Measurements from ENCODE around the gene ZNF407.
A peak's percentile ranks its signal among the peaks of the same experiment; 100 is the strongest.
"Not testable (repeated sequence)": the region's sequence is repeated elsewhere in the genome, so short reads cannot be mapped to it uniquely, and the experiment has no call there.

Gene ZNF407

GRCh38 chr18:74597662-74598349, at the start of gene ZNF407:
Gene ZNF407, plus strand, starts transcription at chr18:74597870. Its CDS starts 33,150 bp downstream, at chr18:74631020.
- peak; percentile 87 for DNase-seq

GRCh38 chr18:74549591-74550104, 48.0 kb upstream of the ZNF407 start:
- no peak for DNase-seq

- no peak for DNase-seq
Measured at GRCh38 chr18:74550886-74551285, 46.8 kb upstream of the ZNF407 start.

GRCh38 chr18:74551452-74551851, 46.2 kb upstream of the ZNF407 start:
- DNase-seq, result no peak

GRCh38 chr18:74551936-74552555, 45.6 kb upstream of the ZNF407 start:
- DNase-seq, result peak; percentile 84

- no peak for DNase-seq
Measured at GRCh38 chr18:74556126-74556525, 41.5 kb upstream of the ZNF407 start.

GRCh38 chr18:74558096-74558495, 39.6 kb upstream of the ZNF407 start:
- DNase-seq, result no peak

- no peak for DNase-seq
Measured at GRCh38 chr18:74562131-74562730, 35.4 kb upstream of the ZNF407 start.

- no peak for DNase-seq
Measured at GRCh38 chr18:74562775-74563174, 34.9 kb upstream of the ZNF407 start.

- DNase-seq, result no peak
Measured at GRCh38 chr18:74563999-74564398, 33.7 kb upstream of the ZNF407 start.

- not testable (repeated sequence) for DNase-seq
Measured at GRCh38 chr18:74565164-74565563, 32.5 kb upstream of the ZNF407 start.

- not testable (repeated sequence) for DNase-seq
Measured at GRCh38 chr18:74565993-74566392, 31.7 kb upstream of the ZNF407 start.

GRCh38 chr18:74567822-74568221, 29.8 kb upstream of the ZNF407 start:
- no peak for DNase-seq

- no peak for DNase-seq
Measured at GRCh38 chr18:74569401-74569800, 28.3 kb upstream of the ZNF407 start.

GRCh38 chr18:74570266-74570665, 27.4 kb upstream of the ZNF407 start:
- no peak for DNase-seq

- DNase-seq, result no peak
Measured at GRCh38 chr18:74571895-74572680, 25.6 kb upstream of the ZNF407 start.

GRCh38 chr18:74573053-74573452, 24.6 kb upstream of the ZNF407 start:
- DNase-seq, result no peak

- no peak for DNase-seq
Measured at GRCh38 chr18:74574916-74575315, 22.8 kb upstream of the ZNF407 start.

GRCh38 chr18:74577019-74577418, 20.7 kb upstream of the ZNF407 start:
- DNase-seq, result no peak

GRCh38 chr18:74579496-74580065, 18.1 kb upstream of the ZNF407 start:
- no peak for DNase-seq

GRCh38 chr18:74582642-74583041, 15.0 kb upstream of the ZNF407 start:
- no peak for DNase-seq

- DNase-seq, result no peak
Measured at GRCh38 chr18:74587441-74587840, 10.2 kb upstream of the ZNF407 start.

GRCh38 chr18:74589021-74589420, 8.6 kb upstream of the ZNF407 start:
- no peak for DNase-seq

Data from NCI-H1105 (cell line).